Stimulated activated CD8-positive, alpha-beta memory T cell treated with anti-CD3 and anti-CD28 coated beads, Interleukin-4, amount 100 ng/mL, for 24 hours (primary cell): ENCODE results near the gene LRRC2.
"Not testable (repeated sequence)": the region's sequence is repeated elsewhere in the genome, so short reads cannot be mapped to it uniquely, and the experiment has no call there.

ENCODE experiments used
- DNase-seq: peaks from one replicate; pipeline ENCODE4 v3.0.0-alpha.2; 2020; ENCODE audit warnings: low read depth

Gene LRRC2

DNA sequence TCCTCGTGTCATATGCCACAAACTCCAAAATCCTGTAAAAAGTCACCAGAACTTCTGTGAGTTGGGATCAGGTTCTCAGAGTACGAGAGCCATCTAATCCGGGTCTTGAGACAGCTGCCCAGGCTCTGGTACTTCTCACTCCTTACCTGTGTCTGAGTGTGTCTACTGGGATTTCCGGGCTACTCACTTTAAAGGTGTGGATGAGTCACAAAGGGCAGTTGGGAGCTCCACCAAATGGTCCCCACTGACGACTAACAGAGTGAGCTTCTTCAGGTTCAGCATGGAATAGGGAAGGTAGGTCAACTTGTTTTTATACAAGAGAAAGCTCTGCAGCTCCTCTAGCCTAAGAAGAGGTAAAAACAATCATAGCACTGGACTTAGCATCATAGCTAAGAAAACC, 38.9 kb downstream of the LRRC2 start:
- no peak for DNase-seq

DNA sequence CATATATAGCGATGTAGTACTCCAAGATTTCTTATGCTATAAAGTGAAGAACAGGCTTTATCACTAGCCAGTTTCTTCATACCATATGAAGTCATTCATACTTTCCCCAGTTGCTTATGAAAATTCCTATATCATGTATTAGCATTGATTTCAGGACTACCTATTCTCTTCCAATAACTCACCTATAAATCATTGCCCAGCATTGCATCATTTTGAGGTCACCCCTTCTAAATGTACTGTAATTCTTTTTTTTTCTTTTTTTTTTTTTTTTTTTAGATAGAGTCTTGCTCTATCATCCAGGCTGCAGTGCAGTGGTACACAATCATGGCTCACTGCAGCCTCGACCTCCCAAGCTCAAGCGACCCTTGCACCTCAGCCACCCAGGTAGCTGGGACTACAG, 41.3 kb downstream of the LRRC2 start:
- no peak for DNase-seq

DNA sequence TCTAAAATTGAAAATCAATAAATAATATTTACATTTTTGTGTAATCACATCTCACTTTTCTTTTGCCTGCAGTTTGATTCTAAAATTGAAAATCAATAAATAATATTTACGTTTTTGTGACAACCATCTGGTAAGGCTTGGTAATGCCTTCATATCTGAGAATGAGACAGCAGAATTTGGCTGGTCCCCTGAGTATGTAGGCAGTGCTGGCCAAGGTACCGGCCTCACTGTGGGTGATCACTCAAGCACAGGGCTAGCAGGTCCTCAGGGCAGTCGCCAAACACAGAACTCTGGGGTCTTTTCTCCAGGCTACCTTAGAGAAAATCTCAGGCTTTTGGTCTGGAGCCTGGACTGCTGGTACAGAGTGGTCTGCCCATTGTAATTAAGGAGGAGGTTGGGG, 42.1 kb downstream of the LRRC2 start:
- no peak for DNase-seq

DNA sequence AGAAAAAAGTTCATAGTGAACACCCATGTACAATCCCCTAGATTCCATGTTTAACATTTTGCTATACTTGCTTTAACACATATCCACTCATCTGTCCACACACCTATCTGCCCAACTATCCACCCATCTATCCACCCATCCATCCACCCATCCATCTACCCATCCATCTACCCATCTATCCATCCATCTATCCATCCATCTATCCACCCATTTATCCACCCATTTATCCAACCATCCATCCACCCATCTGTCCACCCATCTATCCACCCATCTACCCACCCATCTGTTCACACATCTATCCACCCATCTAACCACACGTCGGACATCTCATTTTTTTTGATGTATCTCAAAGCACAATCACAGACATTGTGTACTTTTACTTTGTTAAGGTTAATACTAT, 42.5 kb downstream of the LRRC2 start:
- no peak for DNase-seq

DNA sequence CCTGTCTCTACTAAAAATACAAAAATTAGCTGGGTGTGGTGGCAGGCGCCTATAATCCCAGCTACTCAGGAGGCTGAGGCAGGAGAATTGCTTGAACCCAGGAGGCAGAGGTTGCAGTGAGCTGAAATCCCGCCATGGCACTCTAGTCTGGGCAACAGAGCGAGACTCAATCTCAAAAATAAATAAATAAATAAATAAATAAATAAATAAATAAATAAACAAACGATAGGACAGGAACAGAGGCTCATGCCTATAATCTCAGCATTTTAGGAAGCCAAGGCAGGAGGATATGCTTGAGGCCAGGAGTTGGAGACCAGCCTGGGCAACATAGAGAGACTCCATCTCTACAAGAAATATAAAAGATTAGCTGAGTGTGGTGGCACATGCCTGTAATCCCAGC, 43.9 kb downstream of the LRRC2 start:
- not testable (repeated sequence) for DNase-seq

DNA sequence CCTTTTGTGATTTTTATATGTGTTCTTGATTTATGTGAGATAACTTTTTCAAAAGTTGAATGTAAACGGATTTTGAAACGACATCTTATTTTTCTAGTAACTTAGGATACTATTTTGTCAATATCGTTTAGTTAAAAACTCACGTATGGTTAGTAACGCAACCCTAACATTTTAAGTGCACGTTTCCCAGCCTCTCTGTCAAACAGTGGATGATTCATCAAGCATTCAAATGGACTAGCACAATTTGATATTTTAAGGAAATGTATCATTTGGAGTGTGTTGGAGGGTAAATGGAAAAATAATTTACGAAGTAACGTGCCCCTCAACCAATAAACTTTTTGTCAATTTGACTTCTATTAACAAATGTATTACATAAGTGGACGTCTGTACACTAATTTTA, 45.0 kb downstream of the LRRC2 start:
- no peak for DNase-seq

DNA sequence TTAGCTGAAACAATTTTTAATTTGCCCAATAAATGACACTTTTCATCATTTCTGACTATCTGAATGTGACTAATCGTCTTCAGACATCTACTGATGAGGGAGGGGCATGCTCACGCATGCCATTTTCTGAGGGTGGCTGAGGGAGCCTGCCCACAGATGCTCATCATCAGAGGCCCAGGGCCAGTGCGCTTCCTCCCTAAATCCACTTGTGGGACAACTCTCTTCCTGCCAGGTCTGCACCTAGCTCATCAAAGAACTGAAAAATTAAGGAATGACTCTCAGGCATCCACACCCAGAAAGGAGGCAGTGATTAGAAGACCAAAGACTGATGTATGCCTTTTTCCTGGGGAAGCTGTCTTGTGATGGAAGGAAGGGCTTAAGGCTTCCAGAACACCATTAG, 45.6 kb downstream of the LRRC2 start:
- no peak for DNase-seq

DNA sequence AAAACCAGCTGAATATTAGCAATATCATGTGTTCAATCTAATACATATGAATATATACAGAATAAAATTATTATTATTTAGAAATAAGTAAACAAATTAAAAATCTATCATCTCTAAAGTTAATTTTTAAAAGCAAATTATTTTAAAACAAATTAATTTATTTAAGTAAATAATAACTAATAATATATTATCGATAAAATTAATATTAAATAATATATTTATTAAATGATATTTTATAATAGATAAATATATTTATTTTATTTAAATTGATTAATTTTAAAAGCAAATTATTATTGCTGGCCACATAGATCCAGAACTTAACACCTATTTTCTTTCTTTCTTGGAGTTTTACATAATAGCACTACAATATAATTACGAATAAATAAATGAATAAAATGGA, 46.1 kb downstream of the LRRC2 start:
- no peak for DNase-seq

DNA sequence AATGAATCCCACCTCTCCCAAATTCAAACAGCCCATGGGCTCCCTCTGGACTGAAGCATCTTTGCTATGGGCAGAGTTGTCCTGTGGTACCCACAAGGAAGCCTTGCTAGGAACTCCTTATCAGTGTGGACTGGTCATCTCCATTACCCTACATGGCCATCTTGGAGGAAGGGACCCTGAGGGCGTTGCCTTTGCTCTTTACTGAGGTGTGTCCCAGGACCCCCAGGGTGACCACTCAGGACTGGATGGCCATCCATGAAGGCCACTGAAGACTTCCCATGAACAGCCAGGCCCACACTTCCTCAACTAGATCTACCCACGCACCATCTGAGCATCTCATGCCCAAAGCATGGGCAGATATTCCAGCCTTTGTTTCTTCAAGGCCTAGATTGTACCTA, 48.3 kb downstream of the LRRC2 start:
- DNase-seq = no peak

DNA sequence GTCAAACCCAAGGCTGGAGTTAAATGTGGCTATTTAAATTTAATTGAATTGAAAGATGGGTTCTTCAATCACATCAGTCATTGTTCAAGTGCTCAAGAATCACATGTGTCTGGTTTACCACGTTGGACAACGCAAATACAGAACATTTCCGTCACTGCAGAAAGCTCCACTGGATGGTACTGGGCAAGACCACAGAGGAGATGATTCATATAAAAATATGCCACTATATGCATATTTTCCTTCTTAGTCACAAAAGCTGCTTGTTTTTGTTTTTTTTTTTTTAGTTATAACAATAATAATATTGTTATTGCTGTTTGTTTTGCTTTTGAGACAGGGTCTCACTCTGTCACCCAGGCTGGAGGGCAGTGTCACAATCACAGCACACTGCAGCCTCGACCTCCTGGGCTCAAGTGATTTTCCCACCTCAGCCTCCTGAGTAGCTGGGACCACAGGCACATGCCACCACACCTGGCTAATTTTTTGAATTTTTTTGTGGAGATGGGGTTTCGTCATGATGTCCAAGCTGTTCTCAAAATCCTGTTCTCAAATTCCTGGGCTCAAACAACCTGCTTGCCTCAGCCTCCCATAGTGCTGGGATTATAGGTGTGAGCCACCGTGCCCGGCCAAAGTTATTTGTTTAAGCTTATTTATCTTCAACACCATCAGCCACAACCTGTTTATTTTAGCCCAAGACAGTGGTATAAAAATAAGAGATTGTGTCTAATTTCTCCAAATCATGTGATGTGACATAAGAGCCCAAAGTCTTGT, 48.9 kb downstream of the LRRC2 start:
- no peak for DNase-seq

DNA sequence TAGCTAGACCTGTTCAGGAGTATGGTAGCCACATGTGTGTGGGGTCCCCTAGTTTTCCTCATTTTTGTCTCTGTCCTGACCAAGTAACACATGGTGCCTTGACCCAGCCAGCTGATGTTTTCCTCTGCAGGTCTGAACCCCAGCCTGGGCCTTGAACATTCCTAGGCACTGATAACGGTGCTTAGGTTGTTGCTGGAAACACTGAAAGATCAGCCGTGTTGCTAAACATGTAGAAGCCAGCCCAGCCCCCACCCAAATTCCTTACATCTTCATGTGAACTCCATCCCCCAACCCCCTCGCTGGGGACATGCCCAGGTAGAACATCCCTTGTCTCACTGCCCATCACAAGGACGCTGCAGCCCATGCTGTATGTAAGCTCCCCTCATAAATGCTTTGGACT, 49.6 kb downstream of the LRRC2 start:
- no peak for DNase-seq

DNA sequence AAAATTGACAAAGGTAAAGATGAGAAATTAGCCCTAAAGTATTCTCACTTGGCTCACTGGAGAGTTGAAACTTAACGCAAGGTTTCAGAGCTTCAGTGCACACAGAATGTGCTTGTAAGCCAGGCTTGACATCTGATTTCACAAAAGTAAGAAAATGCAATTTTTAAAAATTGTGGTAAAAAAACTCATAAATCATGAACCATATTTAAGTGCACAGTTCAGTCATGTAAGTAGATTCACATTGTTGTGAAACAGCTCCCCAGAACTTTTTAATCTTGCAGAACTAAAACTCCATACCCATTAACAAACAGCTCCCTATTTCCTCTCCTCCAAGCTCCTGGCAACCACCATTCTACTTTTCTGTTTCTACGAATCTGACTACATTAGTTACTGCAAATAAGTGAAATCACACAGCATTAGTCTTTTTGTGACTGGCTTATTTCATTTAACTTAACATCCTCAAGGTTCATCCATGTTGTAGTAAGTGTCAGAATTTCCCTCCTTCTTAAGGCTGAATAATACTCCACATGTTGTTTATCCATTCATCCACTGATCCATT, 53.8 kb downstream of the LRRC2 start:
- no peak for DNase-seq

DNA sequence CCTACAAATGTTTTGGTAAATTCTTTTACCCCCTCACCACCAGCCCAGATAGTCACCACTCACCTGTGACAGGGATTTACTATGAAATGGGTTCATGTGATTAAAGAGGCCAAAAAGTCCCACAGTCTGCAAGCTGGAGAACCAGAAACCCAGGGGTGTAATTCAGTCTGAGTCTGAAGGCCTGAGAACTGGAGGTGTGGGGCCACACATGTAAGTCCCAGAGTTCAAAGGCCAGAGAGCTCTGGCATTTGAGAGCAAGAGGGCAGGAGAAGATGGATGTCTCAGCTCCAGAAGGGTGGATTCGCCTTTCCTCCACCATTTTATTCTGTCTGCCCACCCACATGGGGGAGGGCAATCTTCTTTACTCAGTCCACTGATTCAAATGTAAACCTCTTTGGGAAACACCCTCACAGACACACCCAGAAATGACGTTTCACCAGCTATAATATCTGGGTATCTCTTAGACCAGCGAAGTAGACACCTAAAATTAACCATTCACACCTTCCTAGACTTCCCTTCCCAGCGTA, 56.4 kb downstream of the LRRC2 start:
- DNase-seq = no peak

DNA sequence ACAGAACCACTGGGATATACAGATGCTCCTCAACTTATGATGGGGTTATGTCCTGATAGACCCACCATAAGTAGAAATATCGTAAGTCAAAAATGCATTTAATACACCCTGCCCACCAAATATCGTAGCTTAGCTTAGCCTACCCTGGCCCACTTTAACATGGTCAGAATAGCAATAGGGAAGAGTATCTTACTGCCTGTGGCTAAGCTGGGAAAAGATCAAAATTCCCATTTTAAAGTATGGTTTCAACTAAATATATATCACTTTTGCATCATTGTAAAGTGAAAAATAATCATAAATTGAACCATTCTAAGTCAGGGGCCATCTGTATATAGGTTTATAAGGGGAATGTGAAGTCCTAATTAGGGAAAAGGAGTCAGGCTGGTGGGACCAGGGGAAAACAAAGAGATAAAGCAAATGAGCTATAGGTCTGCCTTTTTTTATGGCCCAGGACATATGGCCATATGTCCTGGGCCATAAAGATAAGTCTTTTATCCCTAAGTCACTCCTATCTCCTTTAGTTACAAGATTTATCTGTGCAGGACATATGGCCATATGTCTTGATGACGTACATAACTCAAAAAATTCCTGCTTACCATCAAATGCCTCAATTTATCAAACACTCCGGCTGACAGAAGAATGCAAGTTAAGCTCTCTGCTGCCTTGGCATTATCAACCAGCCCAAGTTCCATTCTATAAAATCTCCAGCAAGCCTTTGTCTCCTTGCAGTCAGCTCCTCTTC, 57.1 kb downstream of the LRRC2 start:
- DNase-seq = no peak

DNA sequence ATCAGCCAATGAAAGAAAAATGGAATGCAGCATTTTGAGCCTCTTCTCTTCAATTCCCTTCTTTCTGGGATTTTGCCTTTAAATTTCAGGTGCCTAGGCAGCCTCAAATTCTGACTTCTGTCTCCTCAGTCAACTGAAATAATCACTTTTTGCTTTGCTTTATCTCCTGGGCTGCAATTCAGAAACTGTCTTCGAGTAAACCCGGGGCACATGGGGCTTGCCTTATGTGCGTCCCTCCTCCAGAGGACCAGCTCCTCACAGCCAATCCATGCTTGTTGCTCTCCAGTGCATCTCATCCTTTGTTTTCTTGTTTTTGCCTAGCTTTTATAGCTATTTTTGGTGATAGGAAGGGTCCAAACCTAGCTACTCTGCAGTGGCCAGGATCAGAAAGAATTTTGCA, 59.6 kb downstream of the LRRC2 start:
- no peak for DNase-seq

DNA sequence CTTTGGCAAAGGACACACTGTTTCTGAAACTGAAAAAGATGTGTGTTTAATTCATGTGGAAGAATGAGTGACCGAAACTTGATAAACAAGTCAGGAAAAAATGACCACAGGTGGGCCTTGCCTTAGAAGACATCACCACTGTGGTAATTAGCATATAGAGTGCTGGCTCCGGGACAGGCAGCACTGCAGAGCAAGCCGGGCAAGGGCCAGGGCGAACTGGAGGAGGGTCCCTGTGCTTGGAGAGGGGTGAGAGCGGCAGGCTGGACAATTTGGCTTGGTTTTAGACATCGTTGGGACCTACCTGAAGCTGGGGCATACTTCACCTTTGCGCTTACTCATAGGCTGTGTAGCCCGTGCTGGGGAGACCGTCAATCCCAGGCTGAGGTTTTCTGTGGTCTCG, 60.1 kb downstream of the LRRC2 start:
- DNase-seq = no peak

DNA sequence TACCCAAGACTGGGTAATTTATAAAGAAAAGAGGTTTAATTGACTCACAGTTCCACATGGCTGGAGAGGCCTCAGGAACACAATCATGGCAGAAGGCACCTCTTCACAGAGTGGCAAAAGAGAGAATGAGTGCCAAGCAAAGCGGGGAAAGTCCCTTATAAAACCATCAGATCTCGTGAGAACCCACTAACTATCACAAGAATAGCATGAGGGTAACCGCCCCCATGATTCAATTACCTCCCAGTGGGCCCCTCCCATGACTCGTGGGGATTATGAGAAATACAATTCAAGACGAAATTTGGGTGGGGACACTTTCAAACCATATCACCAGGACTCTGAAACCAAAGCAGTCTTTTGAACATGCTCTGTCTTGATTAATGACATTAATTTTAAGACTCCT, 61.3 kb downstream of the LRRC2 start:
- peak; percentile 21 for DNase-seq

DNA sequence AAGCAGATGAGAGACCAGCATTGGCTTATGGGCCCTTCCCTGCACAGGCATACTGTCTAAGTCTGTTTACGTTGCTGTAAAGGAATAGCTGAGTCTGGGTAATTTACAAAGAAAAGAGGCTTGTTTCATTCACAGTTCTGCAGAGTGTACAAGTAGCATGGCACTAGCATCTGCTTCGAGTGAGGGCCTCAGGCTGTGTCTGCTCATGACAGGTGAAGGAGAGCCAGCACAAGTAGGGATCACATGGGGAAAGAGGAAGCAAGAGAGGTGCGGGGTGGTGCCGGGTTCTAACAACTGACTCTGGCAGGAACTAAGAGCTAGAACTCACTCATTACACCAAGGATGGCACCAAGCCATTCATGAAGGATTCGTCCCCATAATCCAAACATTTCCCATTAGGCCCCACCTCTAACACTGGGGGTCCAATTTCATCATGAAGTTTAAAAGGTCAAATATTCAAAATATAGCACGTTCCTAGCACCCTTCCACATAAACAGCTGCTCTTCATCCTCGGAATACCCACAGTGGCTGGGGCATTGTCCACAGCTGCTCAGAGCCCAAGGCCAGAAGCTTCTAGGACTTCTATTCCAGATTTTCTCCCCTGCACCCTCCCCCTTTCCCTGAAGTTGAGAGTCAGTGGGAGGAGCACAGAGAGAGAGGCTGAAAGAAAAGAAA, 62.8 kb downstream of the LRRC2 start:
- no peak for DNase-seq

DNA sequence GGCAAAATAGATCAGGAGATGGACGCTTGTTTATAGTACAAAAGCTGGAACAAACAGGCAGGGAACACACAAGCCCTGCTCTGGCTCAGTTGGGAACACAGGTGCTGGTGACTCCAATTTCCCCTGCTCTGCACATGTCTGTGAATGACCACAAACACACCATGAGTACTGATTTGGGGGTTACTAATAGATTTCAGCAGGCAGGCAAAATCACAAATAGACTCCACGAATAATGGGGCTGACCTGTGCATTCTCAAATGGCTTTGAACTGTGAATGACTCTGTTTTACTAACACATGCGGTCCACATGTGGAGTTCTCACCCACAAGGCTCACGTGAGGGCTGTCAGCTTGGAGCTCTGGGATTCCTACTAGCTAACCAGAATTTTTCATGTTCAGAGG, 64.4 kb downstream of the LRRC2 start:
- DNase-seq = no peak

DNA sequence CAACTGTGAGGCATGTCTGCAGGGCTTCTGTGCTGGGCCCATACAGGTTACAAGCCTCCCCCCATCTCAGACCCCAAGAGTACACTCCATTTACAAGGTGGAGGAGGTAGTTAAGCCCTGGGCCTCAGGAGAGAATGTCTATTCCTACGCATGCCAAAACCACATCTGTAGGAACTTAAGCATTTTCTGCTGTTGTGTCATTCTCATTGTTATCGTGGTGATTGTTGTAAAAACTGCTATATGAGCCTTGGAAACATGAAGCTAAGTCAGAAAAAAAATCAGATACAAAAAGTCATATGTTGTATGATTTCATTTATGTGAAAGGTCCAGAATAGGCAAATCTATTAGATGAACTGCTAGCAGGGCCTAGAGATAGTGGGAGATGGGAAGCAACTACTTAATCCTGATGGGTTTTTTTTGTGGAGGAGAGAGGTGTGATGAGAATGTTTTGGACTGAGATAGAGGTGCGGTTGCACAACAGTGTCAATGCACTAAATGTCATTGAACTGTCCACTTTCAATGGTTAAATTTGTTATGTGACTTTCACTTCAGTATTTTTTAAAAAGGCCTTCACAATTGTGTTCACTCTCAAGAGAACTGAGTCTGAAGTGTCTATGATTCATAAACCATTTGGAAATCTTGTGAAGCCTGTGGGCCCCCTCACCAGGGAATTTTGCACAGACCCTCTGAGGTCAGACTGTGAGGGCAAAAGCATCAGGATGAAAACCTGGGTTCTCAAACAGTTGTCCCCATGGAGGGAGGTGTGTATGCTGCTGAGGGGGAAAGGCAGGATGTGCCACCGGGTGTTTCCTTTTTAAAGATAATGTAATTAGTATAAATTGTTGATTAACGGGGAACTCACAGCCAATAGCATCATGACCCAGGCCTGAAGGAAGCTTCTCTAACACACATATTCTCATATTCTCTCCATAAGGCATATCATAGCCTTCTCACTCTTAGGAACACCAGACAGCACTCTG, 65.2 kb downstream of the LRRC2 start:
- no peak for DNase-seq

DNA sequence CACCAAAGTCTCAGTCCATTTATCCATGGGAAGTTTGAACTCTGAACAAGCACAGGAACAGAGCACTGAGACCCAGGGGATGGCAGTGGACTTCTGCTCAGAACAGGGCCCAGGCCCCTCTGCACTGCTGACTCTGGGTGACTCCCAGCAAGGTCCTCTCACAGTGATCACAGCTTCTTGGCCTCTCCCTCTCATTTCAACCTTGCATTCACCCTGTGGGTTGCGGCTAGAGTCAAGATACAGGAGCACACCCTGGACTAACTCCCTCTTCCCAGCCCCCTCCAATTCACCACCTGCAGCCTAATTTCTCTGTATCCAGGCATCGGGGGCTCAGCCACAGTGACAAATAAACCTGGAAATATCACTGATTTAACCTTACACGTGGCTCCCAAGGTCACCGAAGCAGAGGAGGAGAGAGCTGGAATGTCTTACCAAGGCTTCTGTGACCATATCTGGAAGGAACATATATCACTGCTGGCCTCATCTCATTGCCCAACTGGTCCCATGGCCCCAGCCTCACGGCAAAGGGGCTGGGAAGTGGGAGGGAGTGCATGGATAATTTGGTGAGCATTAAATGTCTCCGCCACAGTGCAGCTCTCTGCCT, 67.1 kb downstream of the LRRC2 start:
- no peak for DNase-seq
